Measurements from ENCODE around the gene TDRD5. TPM values are rescaled to one million over a fixed set of nuclear protein-coding genes. Genes with fewer than 3 reads are reported as not detected.
A peak's percentile ranks its signal among the peaks of the same experiment; 100 is the strongest.

Gene TDRD5
- polyA plus RNA-seq, 1 donor (not counting 4 experiments of a cell fraction or from before 2014, with no cell fraction given) = not detected

- H3K27ac ChIP-seq (ENCODE audit: control insufficient read depth, insufficient read depth, low read length) = no peak overlapping the region
- H3K9ac ChIP-seq (ENCODE audit: control insufficient read depth, extremely low read depth, insufficient read depth, low read length) = no peak overlapping the region
- H3K4me3 ChIP-seq (ENCODE audit: control insufficient read depth in 2 of 3, extremely low read depth in 1 of 3, insufficient read depth in 2 of 3, low read depth in 1 of 3, low read length in 3 of 3) = no peak overlapping the region
- H3K27me3 ChIP-seq (ENCODE audit: control insufficient read depth, extremely low read depth, insufficient read depth, low read length) = no peaks in the 10 kb centered on the region
- no peak overlapping the region for H3K4me2 ChIP-seq (ENCODE audit: control insufficient read depth, extremely low read depth, insufficient read depth, low read depth, low read length)
- DNase-seq (ENCODE audit: low read depth, low spot score) = no peak
- H3K9me1 ChIP-seq (ENCODE audit: control insufficient read depth, extremely low read depth, insufficient read depth, low read length) = no peaks in the 10 kb centered on the region
- no peaks in the 10 kb centered on the region for H3K36me3 ChIP-seq (ENCODE audit: control insufficient read depth in 2 of 2, extremely low read depth in 1 of 2, insufficient read depth in 2 of 2, low read length in 2 of 2)
- H3K9me3 ChIP-seq (ENCODE audit: control insufficient read depth, low read depth, low read length) = no peaks in the 10 kb centered on the region
- no peak overlapping the region for H2AFZ ChIP-seq (ENCODE audit: control insufficient read depth, low read length)
- H3K79me2 ChIP-seq (ENCODE audit: control insufficient read depth, insufficient read depth, low read length) = no peaks in the 10 kb centered on the region
- TF ChIP-seq CTCF (optimal IDR thresholded peaks at IDR 0.05 in 1 of 3, IDR thresholded peaks at IDR 0.05 in 1 of 3, conservative IDR thresholded peaks at IDR 0.05 in 1 of 3; ENCODE audit: extremely low read depth in 1 of 3, insufficient read depth in 2 of 3, low read length in 3 of 3) = no peak
- TF ChIP-seq EZH2 (IDR thresholded peaks at IDR 0.05; ENCODE audit: low read length) = no peak
- peaks cover 5% of the 10 kb centered on the region for H3K4me1 ChIP-seq (ENCODE audit: control insufficient read depth, extremely low read depth, insufficient read depth, low read length)
- H4K20me1 ChIP-seq (ENCODE audit: control insufficient read depth, extremely low read depth, insufficient read depth, low read length) = no peaks in the 10 kb centered on the region
- no peak for FAIRE-seq
- dilution Hi-C loops (cut with MboI; ENCODE audit: extremely low pct_ligation_motif_present, low sequenced_read_pairs) = no loop called here
These were observed 42.3 kb upstream of the TDRD5 start for GRCh38 chr1:179549368-179549700.

- Histone ChIP-seq H3K9ac (ENCODE audit: control insufficient read depth, extremely low read depth, insufficient read depth, low read length) (no peak overlapping the region), H3K9me1 (ENCODE audit: control insufficient read depth, extremely low read depth, insufficient read depth, low read length) (no peaks in the 10 kb centered on the region), H3K4me3 (ENCODE audit: control insufficient read depth in 2 of 3, extremely low read depth in 1 of 3, insufficient read depth in 2 of 3, low read depth in 1 of 3, low read length in 3 of 3) (no peak overlapping the region), H3K27me3 (ENCODE audit: control insufficient read depth, extremely low read depth, insufficient read depth, low read length) (no peaks in the 10 kb centered on the region), H2AFZ (ENCODE audit: control insufficient read depth, low read length) (no peak overlapping the region), H3K79me2 (ENCODE audit: control insufficient read depth, insufficient read depth, low read length) (no peaks in the 10 kb centered on the region), H3K9me3 (ENCODE audit: control insufficient read depth, low read depth, low read length) (no peaks in the 10 kb centered on the region), H3K36me3 (ENCODE audit: control insufficient read depth in 2 of 2, extremely low read depth in 1 of 2, insufficient read depth in 2 of 2, low read length in 2 of 2) (no peaks in the 10 kb centered on the region), H3K4me1 (ENCODE audit: control insufficient read depth, extremely low read depth, insufficient read depth, low read length) (peaks cover 5% of the 10 kb centered on the region), H3K4me2 (ENCODE audit: control insufficient read depth, extremely low read depth, insufficient read depth, low read depth, low read length) (peak overlapping the region; percentile 12), H3K27ac (ENCODE audit: control insufficient read depth, insufficient read depth, low read length) (no peak overlapping the region), H4K20me1 (ENCODE audit: control insufficient read depth, extremely low read depth, insufficient read depth, low read length) (no peaks in the 10 kb centered on the region)
- no peak for FAIRE-seq
- TF ChIP-seq CTCF (optimal IDR thresholded peaks at IDR 0.05 in 1 of 3, IDR thresholded peaks at IDR 0.05 in 1 of 3, conservative IDR thresholded peaks at IDR 0.05 in 1 of 3; ENCODE audit: extremely low read depth in 1 of 3, insufficient read depth in 2 of 3, low read length in 3 of 3) (no peak), EZH2 (IDR thresholded peaks at IDR 0.05; ENCODE audit: low read length) (no peak)
- dilution Hi-C loops (cut with MboI; ENCODE audit: extremely low pct_ligation_motif_present, low sequenced_read_pairs) = no loop called here
- DNase-seq (ENCODE audit: low read depth, low spot score) = peak; percentile 23
These were observed 40.6 kb upstream of the TDRD5 start for GRCh38 chr1:179550746-179551682.

Measured in keratinocyte (primary cell).